ENCODE data around the gene GBP5. TPM values are rescaled to one million over a fixed set of nuclear protein-coding genes. Genes with fewer than 3 reads are reported as not detected.
"Not testable (repeated sequence)": the region's sequence is repeated elsewhere in the genome, so short reads cannot be mapped to it uniquely, and the experiment has no call there.

Gene GBP5
- total RNA-seq, 4 donors from 2014 or later, result 0.26 to 1.6 (median 0.83) TPM; not detected in 1

DNA sequence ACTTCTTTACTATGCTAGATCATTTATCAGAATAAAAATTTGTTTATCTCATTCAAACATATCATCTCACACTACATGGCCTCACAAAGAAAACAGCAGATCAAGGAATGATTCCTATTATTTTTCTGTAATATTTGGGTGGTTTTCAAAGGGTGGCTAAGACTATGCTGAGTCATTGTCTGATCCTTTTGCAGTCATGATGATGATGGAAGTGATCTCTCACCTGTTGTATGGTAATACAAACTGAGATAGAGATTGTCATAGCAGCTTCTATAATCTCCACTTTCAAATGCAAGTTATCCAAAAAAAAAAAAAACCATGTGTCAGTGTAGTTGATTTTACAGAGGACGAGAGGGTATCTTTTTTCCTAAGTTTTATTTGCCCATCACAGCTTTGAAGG is 37.2 kb upstream of the GBP5 start:
- TF ChIP-seq POLR2A (IDR thresholded peaks at IDR 0.05), result no peak
- TF ChIP-seq, protein P1, sequence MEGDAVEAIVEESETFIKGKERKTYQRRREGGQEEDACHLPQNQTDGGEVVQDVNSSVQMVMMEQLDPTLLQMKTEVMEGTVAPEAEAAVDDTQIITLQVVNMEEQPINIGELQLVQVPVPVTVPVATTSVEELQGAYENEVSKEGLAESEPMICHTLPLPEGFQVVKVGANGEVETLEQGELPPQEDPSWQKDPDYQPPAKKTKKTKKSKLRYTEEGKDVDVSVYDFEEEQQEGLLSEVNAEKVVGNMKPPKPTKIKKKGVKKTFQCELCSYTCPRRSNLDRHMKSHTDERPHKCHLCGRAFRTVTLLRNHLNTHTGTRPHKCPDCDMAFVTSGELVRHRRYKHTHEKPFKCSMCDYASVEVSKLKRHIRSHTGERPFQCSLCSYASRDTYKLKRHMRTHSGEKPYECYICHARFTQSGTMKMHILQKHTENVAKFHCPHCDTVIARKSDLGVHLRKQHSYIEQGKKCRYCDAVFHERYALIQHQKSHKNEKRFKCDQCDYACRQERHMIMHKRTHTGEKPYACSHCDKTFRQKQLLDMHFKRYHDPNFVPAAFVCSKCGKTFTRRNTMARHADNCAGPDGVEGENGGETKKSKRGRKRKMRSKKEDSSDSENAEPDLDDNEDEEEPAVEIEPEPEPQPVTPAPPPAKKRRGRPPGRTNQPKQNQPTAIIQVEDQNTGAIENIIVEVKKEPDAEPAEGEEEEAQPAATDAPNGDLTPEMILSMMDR (IDR thresholded peaks at IDR 0.05), result no peak
- peak overlapping the region in 1 of 2 donors; percentile 75 for H3K27ac ChIP-seq
- H3K36me3 ChIP-seq, result no peaks in the 10 kb centered on the region
- H3K4me3 ChIP-seq, result no peak overlapping the region
- intact Hi-C loops (cut with DNase I; ENCODE audit: low total_unique reads), result no loop called here
- no peaks in the 10 kb centered on the region for H3K9me3 ChIP-seq
- DNase-seq, result no peak
- H3K4me1 ChIP-seq, result peaks cover 0 to 9% of the 10 kb centered on the region in 2 donors
- H3K27me3 ChIP-seq, result no peaks in the 10 kb centered on the region

DNA sequence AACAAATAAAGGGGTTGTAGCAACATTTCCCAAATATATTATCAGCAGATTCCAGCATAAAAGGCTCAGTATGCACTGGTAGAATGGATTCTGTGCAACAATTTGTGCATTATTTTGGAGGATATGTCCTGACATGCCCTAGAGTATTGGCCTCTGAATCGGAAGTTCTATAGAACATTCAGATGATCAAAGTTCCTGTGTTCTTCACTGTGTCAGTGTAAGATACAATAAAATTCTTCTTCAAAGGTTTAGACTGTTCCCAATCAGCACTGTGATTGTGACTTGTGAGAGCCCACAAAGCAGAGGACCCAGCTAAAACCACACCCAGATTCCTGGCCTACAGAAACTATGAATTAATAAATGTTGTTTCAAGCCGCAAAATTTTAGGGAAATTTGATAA is 33.6 kb upstream of the GBP5 start:
- H3K4me3 ChIP-seq, result no peak overlapping the region
- TF ChIP-seq POLR2A (IDR thresholded peaks at IDR 0.05), result no peak
- TF ChIP-seq, protein P1 (IDR thresholded peaks at IDR 0.05), result no peak
- intact Hi-C loops (cut with DNase I; ENCODE audit: low total_unique reads), result no loop called here
- H3K9me3 ChIP-seq, result no peaks in the 10 kb centered on the region
- no peaks in the 10 kb centered on the region for H3K36me3 ChIP-seq
- no peak for DNase-seq
- no peaks in the 10 kb centered on the region for H3K27me3 ChIP-seq
- H3K4me1 ChIP-seq, result peaks cover 0 to 7% of the 10 kb centered on the region in 2 donors
- H3K27ac ChIP-seq, result no peak overlapping the region

- Histone ChIP-seq H3K27ac (no peak overlapping the region), H3K4me3 (no peak overlapping the region)
- DNase-seq, result no peak
Observed at GRCh38 chr1:89305493-89305892, 32.8 kb upstream of the GBP5 start.

GRCh38 chr1:89304572-89305230 is 32.0 kb upstream of the GBP5 start:
- TF ChIP-seq, protein P1 (IDR thresholded peaks at IDR 0.05), result no peak
- TF ChIP-seq POLR2A (IDR thresholded peaks at IDR 0.05), result no peak
- intact Hi-C loops (cut with DNase I; ENCODE audit: low total_unique reads), result no loop called here
- H3K27ac ChIP-seq, result no peak overlapping the region

More at GRCh38 chr1:89305493-89305892, 32.8 kb upstream of the GBP5 start:
- no peaks in the 10 kb centered on the region for H3K9me3 ChIP-seq
- no peaks in the 10 kb centered on the region for H3K36me3 ChIP-seq
- H3K27me3 ChIP-seq, result no peaks in the 10 kb centered on the region
- TF ChIP-seq POLR2A (IDR thresholded peaks at IDR 0.05), result no peak
- TF ChIP-seq, protein P1 (IDR thresholded peaks at IDR 0.05), result no peak
- intact Hi-C loops (cut with DNase I; ENCODE audit: low total_unique reads), result no loop called here
- no peaks in the 10 kb centered on the region for H3K4me1 ChIP-seq

GRCh38 chr1:89302697-89303332 is 30.2 kb upstream of the GBP5 start:
- no peaks in the 10 kb centered on the region for H3K27me3 ChIP-seq
- TF ChIP-seq, protein P1 (IDR thresholded peaks at IDR 0.05), result no peak
- TF ChIP-seq POLR2A (IDR thresholded peaks at IDR 0.05), result no peak
- intact Hi-C loops (cut with DNase I; ENCODE audit: low total_unique reads), result no loop called here
- no peak overlapping the region for H3K27ac ChIP-seq
- DNase-seq, result no peak
- no peaks in the 10 kb centered on the region for H3K4me1 ChIP-seq
- H3K9me3 ChIP-seq, result no peaks in the 10 kb centered on the region
- H3K36me3 ChIP-seq, result no peaks in the 10 kb centered on the region
- no peak overlapping the region for H3K4me3 ChIP-seq

More at GRCh38 chr1:89304572-89305230, 32.0 kb upstream of the GBP5 start:
- Histone ChIP-seq H3K4me1 (no peaks in the 10 kb centered on the region), H3K36me3 (no peaks in the 10 kb centered on the region), H3K4me3 (no peak overlapping the region), H3K27me3 (no peaks in the 10 kb centered on the region), H3K9me3 (no peaks in the 10 kb centered on the region)
- DNase-seq, result no peak

GRCh38 chr1:89299739-89300463 is 27.2 kb upstream of the GBP5 start:
- H3K27me3 ChIP-seq; H3K4me3 ChIP-seq; H3K36me3 ChIP-seq; intact Hi-C loops (cut with DNase I; ENCODE audit: low total_unique reads); H3K9me3 ChIP-seq; H3K4me1 ChIP-seq; H3K27ac ChIP-seq; DNase-seq: not testable (repeated sequence)
